ENCODE measurements around the gene FGF9. TPM values are rescaled to one million over a fixed set of nuclear protein-coding genes. Genes with fewer than 3 reads are reported as not detected.

FGF9 gene
- total RNA-seq, 1 experiment from 2014 or later = 0.03 TPM

- DNase-seq (ENCODE audit: low read depth, low spot score) = no peak
- in situ Hi-C loops (cut with HindIII; ENCODE audit: low pct_unique_long_range_greater_than_20kb, low sequenced_read_pairs) = no loop called here
Measured at GRCh38 chr13:21695546-21695945, 24.7 kb downstream of the FGF9 start.

GRCh38 chr13:21696865-21697448, 26.1 kb downstream of the FGF9 start:
- in situ Hi-C loops (cut with HindIII; ENCODE audit: low pct_unique_long_range_greater_than_20kb, low sequenced_read_pairs) = no loop called here
- no peak for DNase-seq (ENCODE audit: low read depth, low spot score)

GRCh38 chr13:21698817-21699679, 28.2 kb downstream of the FGF9 start:
- in situ Hi-C loops (cut with HindIII; ENCODE audit: low pct_unique_long_range_greater_than_20kb, low sequenced_read_pairs) = no loop called here
- DNase-seq (ENCODE audit: low read depth, low spot score) = no peak

GRCh38 chr13:21701460-21701859, 30.6 kb downstream of the FGF9 start:
- no peak for DNase-seq (ENCODE audit: low read depth, low spot score)
- in situ Hi-C loops (cut with HindIII; ENCODE audit: low pct_unique_long_range_greater_than_20kb, low sequenced_read_pairs) = no loop called here

- DNase-seq (ENCODE audit: low read depth, low spot score) = peak; percentile 7
- in situ Hi-C loops (cut with HindIII; ENCODE audit: low pct_unique_long_range_greater_than_20kb, low sequenced_read_pairs) = no loop called here
Measured at GRCh38 chr13:21703846-21704245, 33.0 kb downstream of the FGF9 start.

GRCh38 chr13:21707586-21707985, 36.7 kb downstream of the FGF9 start:
- in situ Hi-C loops (cut with HindIII; ENCODE audit: low pct_unique_long_range_greater_than_20kb, low sequenced_read_pairs) = no loop called here
- no peak for DNase-seq (ENCODE audit: low read depth, low spot score)

GRCh38 chr13:21709697-21710096, 38.8 kb downstream of the FGF9 start:
- in situ Hi-C loops (cut with HindIII; ENCODE audit: low pct_unique_long_range_greater_than_20kb, low sequenced_read_pairs) = no loop called here
- no peak for DNase-seq (ENCODE audit: low read depth, low spot score)

- no peak for DNase-seq (ENCODE audit: low read depth, low spot score)
- in situ Hi-C loops (cut with HindIII; ENCODE audit: low pct_unique_long_range_greater_than_20kb, low sequenced_read_pairs) = no loop called here
Measured at GRCh38 chr13:21710163-21710562, 39.3 kb downstream of the FGF9 start.

GRCh38 chr13:21717817-21718216, 46.9 kb downstream of the FGF9 start:
- in situ Hi-C loops (cut with HindIII; ENCODE audit: low pct_unique_long_range_greater_than_20kb, low sequenced_read_pairs) = no loop called here
- no peak for DNase-seq (ENCODE audit: low read depth, low spot score)

GRCh38 chr13:21719463-21719862, 48.6 kb downstream of the FGF9 start:
- in situ Hi-C loops (cut with HindIII; ENCODE audit: low pct_unique_long_range_greater_than_20kb, low sequenced_read_pairs) = no loop called here
- DNase-seq (ENCODE audit: low read depth, low spot score) = no peak

GRCh38 chr13:21723807-21724505, 53.1 kb downstream of the FGF9 start:
- in situ Hi-C loops (cut with HindIII; ENCODE audit: low pct_unique_long_range_greater_than_20kb, low sequenced_read_pairs) = no loop called here
- DNase-seq (ENCODE audit: low read depth, low spot score) = no peak

GRCh38 chr13:21730186-21730880, 59.5 kb downstream of the FGF9 start:
- in situ Hi-C loops (cut with HindIII; ENCODE audit: low pct_unique_long_range_greater_than_20kb, low sequenced_read_pairs) = no loop called here
- DNase-seq (ENCODE audit: low read depth, low spot score) = no peak

GRCh38 chr13:21733475-21734263, 62.8 kb downstream of the FGF9 start:
- in situ Hi-C loops (cut with HindIII; ENCODE audit: low pct_unique_long_range_greater_than_20kb, low sequenced_read_pairs) = no loop called here
- DNase-seq (ENCODE audit: low read depth, low spot score) = no peak

GRCh38 chr13:21734961-21735360, 64.1 kb downstream of the FGF9 start:
- in situ Hi-C loops (cut with HindIII; ENCODE audit: low pct_unique_long_range_greater_than_20kb, low sequenced_read_pairs) = no loop called here
- DNase-seq (ENCODE audit: low read depth, low spot score) = no peak

- no peak for DNase-seq (ENCODE audit: low read depth, low spot score)
- in situ Hi-C loops (cut with HindIII; ENCODE audit: low pct_unique_long_range_greater_than_20kb, low sequenced_read_pairs) = no loop called here
Measured at GRCh38 chr13:21735701-21736401, 65.0 kb downstream of the FGF9 start.

GRCh38 chr13:21736926-21737325, 66.1 kb downstream of the FGF9 start:
- no peak for DNase-seq (ENCODE audit: low read depth, low spot score)
- in situ Hi-C loops (cut with HindIII; ENCODE audit: low pct_unique_long_range_greater_than_20kb, low sequenced_read_pairs) = no loop called here

GRCh38 chr13:21738630-21739029, 67.8 kb downstream of the FGF9 start:
- no peak for DNase-seq (ENCODE audit: low read depth, low spot score)
- in situ Hi-C loops (cut with HindIII; ENCODE audit: low pct_unique_long_range_greater_than_20kb, low sequenced_read_pairs) = no loop called here

Data from SK-MEL-5 (cell line).